ENCODE results near the gene MKI67. TPM values are rescaled to one million over a fixed set of nuclear protein-coding genes. Genes with fewer than 3 reads are reported as not detected.

The MKI67 gene
- total RNA-seq, 1 experiment from 2014 or later, result 151 TPM

- no peak overlapping the region for H3K27ac ChIP-seq (ENCODE audit: low read length)
- TF ChIP-seq POLR2AphosphoS5 (IDR thresholded peaks at IDR 0.05; ENCODE audit: low read depth, low read length) (no peak), REST (IDR thresholded peaks at IDR 0.05; ENCODE audit: insufficient read depth in 1 of 2, low read depth in 2 of 2, low read length in 1 of 2) (no peak), CTCF (IDR thresholded peaks at IDR 0.05) (no peak), TCF7L2 (IDR thresholded peaks at IDR 0.05; ENCODE audit: low read depth, low read length) (no peak)
- ChIA-PET CTCF (no interaction called here), POLR2A (no interaction called here)
- H3K4me1 ChIP-seq (ENCODE audit: control insufficient read depth, insufficient read depth, low read length), result peaks cover 4% of the 10 kb centered on the region; the same call in 1 of the 2 replicates
- intact Hi-C loops (cut with micrococcal nuclease; ENCODE audit: unreplicated experiment), result no loop called here
- in situ Hi-C loops (cut with HindIII; ENCODE audit: low pct_unique_long_range_greater_than_20kb, low sequenced_read_pairs), result no loop called here
- H3K9me3 ChIP-seq (ENCODE audit: control insufficient read depth, insufficient read depth, low read depth, low read length), result no peaks in the 10 kb centered on the region
- TSS peak; percentile 30 for BruUV-seq (replicated peaks)
- DNase-seq (ENCODE audit: low read depth, low spot score) (no peak), ATAC-seq (no peak)
- no peaks in the 10 kb centered on the region for H3K27me3 ChIP-seq (ENCODE audit: control insufficient read depth, insufficient read depth, low read length)
- H3K36me3 ChIP-seq (ENCODE audit: control insufficient read depth, insufficient read depth, low read length), result peaks cover 36% of the 10 kb centered on the region
- no peak overlapping the region for H3K4me3 ChIP-seq (ENCODE audit: low read depth in 2 of 2, low read length in 2 of 2)
Observed at GRCh38 chr10:128098631-128099030, 27.6 kb downstream of the MKI67 start.

- H3K27me3 ChIP-seq (ENCODE audit: control insufficient read depth, insufficient read depth, low read length), result no peaks in the 10 kb centered on the region
- no peak overlapping the region for H3K4me3 ChIP-seq (ENCODE audit: low read depth in 2 of 2, low read length in 2 of 2)
- POLR2A ChIA-PET, result no interaction called here
- intact Hi-C loops (cut with micrococcal nuclease; ENCODE audit: unreplicated experiment), result no loop called here
- peaks cover 4% of the 10 kb centered on the region; the same call in 1 of the 2 replicates for H3K4me1 ChIP-seq (ENCODE audit: control insufficient read depth, insufficient read depth, low read length)
- BruUV-seq (replicated peaks), result no TSS peak
- TF ChIP-seq CTCF (IDR thresholded peaks at IDR 0.05) (no peak), POLR2AphosphoS5 (IDR thresholded peaks at IDR 0.05; ENCODE audit: low read depth, low read length) (no peak), TCF7L2 (IDR thresholded peaks at IDR 0.05; ENCODE audit: low read depth, low read length) (no peak), SIN3A (IDR thresholded peaks at IDR 0.05; ENCODE audit: borderline replicate concordance, insufficient read depth, low read depth, low read length) (no peak), REST (IDR thresholded peaks at IDR 0.05; ENCODE audit: insufficient read depth in 1 of 2, low read depth in 2 of 2, low read length in 1 of 2) (no peak)
- no peak for ATAC-seq
- CTCF ChIA-PET, result no interaction called here
- H3K27ac ChIP-seq (ENCODE audit: low read length), result no peak overlapping the region
- no peaks in the 10 kb centered on the region for H3K9me3 ChIP-seq (ENCODE audit: control insufficient read depth, insufficient read depth, low read depth, low read length)
- peaks cover 36% of the 10 kb centered on the region for H3K36me3 ChIP-seq (ENCODE audit: control insufficient read depth, insufficient read depth, low read length)
- in situ Hi-C loops (cut with HindIII; ENCODE audit: low pct_unique_long_range_greater_than_20kb, low sequenced_read_pairs), result no loop called here
- no peak for DNase-seq (ENCODE audit: low read depth, low spot score)
Observed at GRCh38 chr10:128097783-128098182, 28.4 kb downstream of the MKI67 start.

Data from Panc1 (cell line).